Activated CD4-positive, alpha-beta T cell treated with anti-CD3 and anti-CD28 coated beads for 24 hours (primary cell): ENCODE data around the gene MAGI1.

Experiments used
- DNase-seq, 2 donors: peaks; one replicate each; pipeline ENCODE4 v3.0.0-alpha.2; 2020; ENCODE audit warnings: low read depth in 2 of 2

Gene MAGI1

DNA sequence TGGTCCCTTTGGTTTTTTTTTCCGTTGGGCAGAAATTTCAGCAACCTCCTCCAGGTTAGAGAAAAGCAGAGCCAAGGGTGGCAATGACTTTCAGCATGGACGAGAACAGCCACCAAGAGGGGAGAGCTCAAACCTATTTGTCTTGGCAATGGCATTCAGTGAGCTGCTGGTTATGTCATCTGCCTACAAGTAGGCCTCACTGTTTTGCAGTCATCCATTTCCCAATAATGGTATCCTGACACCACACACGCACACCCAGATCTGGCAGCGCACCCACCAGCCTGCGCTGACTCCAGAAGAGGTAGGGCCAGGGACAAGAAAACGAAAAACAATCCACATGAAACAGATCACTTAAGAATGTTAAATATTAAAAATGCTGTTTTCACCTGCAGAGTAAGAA lies 92.3 kb downstream of the MAGI1 start:
- no peak for DNase-seq

DNA sequence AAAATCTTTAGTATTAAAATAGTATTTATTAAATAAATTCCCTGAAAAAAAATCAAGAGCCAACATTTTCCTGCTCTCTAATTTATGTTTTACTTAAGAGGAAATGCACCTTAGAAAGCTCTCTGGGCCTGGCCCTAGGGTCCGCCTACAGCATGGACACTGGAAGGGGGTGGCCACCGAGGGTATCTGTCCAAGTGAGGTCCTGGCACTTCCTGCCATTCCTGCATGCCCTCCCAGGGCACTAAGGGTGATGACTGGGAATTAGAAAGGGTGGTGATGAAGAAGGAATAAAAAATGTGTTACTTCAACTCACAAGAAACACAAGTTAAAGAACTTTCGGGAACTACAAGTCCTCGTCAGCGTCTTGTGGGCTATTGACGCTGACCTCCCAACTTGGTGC lies 92.8 kb downstream of the MAGI1 start:
- DNase-seq: no peak

DNA sequence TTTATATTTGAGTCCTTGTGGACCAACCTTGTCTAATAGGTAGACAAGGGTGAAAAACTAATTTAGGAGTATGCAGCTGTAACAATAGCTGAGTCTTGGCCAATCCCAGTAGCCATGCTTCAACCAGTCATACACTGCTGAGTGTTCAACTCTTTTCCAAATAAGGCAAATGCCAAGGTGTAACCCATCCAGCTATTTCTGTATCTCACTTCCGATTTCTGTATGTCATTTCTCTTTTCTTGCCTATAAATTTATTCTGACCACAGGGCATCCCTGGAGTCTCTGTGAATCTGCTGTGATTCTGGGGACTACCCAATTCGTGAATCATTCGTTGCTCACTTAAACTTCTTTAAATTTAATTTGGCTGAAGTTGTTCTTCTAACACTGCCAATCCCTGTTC lies 93.2 kb downstream of the MAGI1 start:
- DNase-seq: no peak

DNA sequence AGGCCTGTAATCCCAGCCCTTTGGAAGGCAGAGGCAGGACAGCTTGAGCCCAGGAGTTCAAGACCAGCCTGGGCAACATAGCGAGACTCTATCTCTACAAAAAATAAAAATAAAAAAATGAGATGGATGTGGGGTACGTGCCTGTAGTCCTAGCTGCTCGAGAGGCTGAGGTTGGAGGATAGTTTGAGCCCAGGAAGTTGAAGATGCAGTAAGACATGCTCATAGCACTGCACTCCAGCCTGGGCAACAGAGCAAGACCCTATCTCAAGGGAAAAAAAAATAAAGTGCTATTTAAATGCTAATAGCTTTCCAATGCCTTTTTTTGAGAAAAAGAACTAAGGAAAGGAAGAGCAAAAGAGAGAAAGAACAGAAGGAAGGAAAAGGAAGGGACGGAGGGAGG lies 94.5 kb downstream of the MAGI1 start:
- DNase-seq: no peak

DNA sequence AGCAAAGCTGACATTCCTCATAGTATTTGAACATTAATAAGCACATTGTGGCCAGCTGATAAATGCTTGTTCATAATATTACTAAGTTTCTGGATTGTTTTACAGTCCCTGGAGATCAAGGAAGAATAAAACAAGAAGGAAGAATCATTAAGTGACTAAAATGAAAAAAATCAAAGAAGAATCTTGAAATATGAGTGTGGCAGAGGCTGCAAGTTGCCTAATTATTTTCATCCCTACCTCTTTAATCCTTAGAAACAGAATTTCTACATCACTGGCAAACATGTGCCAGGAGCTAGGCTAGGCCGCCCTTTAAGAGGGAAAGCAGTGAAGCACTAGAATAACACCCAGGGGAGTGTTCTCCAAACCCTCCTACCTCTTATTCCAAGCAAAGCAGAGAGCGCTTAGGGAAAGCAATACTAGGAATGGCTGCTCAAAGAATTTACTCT lies 98.9 kb downstream of the MAGI1 start:
- no peak for DNase-seq

DNA sequence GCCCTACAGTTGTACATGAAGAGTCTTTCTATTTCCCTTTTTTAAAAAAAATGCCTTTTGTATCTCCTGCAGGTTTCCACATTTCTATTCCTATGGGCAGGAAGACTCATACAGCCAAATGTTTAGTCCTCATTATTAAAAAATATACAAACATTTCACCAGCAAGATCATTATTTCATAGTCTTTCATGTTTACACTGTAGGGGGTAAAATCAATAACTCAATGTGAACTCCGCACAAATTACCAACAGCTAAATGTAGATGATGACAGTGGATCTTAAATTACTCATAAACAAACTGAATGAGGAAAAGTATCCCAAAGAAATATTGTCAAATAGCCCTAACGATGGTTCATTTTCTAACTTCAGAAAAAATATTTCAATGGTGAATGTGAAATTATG lies 99.5 kb downstream of the MAGI1 start:
- no peak for DNase-seq

DNA sequence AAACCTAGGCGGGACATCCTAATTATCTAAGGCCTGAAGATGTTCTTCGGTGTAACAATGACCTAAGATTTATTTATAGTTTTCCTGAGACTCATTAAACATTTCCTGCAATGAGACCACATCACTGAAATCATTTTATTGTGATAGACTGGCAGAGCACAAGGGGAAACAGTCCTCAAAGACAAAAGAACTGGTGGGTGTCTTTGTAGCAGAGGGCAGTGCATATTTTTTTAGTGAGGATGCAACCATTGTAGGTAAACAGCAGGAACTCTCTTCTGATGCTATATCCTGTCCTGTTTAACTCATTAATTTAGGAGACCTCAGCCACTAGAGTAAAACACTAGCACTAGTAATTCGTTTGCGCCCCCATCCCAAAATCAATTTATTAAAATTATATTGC lies 100.0 kb downstream of the MAGI1 start:
- no peak for DNase-seq

DNA sequence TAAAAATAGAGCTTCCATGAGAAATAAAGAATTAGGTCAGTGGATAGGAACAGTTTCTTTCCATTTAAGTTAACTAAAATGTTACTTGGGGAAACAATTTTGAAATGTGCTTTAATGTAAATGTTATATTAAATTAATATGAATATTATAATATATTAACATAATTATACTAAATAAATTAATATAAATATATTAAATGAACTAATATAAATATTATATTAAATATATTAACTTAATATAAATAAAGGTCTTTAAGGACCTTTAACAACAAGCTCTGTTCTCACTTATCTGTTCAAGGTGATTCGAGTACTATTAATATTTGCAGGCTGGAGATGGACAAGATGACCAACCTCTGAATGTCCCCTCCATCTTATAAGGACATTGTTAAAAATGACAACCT lies 100.6 kb downstream of the MAGI1 start:
- DNase-seq: no peak

DNA sequence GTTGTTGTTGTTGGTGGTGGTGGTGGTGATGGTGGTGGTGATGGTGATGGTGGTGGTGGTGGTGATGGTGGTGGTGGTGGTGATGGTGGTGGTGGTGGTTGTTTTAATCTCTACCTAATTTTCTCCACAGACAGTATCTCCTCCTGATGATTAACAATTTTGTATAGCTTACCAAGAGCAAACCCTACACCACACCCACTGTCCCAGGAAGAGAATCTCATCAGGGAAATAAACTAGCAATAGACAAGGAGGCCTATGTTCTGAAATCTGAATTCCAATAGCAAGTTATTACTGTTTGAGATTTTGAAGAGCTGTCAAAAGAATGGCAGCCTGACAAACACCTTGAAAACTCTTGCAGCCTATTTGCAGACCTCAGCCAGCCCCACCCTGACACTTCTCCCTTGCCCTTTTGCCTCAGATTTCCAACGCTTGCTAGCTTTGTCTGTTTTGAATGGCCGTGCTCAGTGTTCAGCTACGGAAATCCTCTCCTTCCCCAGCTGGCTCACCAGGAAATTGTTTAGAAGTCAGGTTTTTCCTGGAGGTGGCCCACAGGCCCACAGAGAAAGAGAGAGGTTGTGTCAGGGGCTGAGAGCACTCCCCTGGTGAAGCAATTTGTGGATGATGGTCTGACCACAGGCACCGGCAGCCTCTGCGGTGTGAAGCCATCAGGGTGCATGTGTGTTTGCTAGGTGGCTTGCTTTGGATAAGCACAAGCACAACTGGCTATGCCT lies 101.6 kb downstream of the MAGI1 start:
- no peak for DNase-seq

DNA sequence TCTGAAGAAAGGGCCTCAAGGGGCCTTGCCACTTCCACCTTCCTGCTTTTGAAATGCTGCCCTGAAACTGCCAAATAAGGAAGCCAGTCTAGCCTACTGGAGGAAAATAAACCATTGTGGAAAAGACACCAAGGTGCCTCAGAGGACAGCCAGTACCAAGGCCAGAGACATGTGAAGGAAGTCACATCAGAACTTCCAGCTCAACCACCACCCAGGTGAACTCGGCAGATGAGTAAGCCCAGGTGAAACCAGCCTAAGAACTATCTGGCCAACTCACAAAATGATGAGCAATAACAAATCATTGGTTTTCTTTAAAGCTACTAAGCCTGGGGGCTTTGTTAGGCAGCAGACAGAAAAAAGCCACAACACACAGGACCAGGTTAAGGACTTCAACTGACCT lies 103.0 kb downstream of the MAGI1 start:
- DNase-seq: no peak

DNA sequence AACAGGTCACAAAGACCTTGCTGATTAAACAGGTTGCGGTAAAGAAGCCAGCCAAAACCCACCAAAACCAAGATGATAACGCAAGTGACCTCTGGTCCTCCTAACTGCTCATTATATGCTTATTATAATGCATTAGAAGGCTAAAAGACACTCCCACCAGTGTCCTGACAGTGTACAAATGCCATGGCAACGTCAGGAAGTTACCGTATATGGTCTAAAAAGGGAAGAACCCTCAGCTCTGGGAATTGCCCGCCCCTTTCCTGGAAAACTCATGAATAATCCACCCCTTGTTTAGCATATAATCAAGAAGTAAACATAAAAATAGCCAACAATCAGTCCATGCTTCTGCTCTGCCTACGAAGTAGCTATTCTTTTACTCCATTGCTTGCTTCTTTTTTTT lies 108.1 kb downstream of the MAGI1 start:
- no peak for DNase-seq

DNA sequence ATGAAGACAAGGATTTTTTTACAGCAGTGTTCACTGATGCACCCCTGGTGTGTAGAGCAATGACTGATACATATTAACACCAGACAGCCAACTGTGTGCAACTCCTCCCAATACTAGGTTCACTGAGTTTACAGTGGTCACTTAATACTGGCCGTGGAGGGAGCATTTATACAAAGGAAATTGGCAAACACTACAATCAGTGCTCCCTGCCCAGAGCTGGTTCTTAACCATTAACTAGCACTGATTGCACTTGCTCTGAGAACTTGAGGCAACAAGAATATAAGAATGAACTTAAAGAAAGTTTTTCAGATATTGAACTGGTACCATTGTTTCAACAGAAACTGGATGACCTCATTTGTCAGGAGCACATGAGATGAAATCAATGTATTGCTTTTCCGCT lies 110.6 kb downstream of the MAGI1 start:
- no peak for DNase-seq

DNA sequence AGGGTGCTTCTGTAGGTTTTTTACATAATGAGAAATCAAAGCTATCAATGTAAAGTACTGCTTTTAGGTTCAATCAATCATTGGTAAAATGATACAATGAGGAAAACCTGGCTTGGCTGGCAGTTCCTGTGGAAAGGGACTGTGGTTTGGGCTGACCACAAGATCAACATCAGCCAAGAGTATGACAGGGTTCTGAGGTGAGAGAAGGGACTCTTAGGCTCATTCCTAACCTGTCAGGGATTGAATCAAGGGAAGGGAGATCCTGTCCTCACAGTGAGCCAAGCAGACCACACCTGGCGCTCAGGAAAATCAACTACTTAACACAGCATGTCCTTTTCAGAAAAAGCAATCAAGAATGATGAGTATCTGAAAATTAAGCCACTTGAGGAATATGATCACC lies 111.1 kb downstream of the MAGI1 start:
- no peak for DNase-seq

DNA sequence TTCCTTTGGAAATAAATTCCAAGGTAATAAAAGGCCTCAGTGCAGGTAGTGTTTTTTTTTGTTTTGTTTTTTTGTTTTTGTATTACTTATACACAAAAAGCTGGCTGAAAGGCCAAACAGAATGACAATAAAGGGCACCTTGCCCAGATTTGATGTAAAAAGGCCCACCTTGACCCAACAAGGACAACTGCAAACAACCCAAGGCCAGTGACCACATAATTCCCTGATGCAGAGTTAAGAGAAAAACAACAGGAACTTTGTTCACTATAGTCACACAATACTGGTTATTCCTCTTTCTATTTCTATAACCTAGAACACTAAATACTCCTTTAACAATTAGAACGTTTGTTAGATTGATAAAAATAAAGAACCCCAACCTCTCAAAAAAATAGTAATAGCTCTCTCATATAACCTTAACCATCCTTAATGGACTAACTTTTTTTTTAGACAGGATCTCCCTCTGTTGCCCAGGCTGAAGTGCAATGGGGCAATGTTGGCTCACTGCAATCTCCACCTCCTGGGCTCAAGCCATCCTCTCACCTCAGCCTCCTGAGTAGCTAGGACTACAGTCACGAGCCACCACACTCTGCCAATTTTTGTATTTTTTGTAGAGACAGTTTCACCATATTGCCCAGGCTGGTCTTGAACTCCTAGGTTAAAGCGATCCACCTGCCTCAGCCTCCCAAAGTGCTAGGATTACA lies 113.3 kb downstream of the MAGI1 start:
- no peak for DNase-seq

DNA sequence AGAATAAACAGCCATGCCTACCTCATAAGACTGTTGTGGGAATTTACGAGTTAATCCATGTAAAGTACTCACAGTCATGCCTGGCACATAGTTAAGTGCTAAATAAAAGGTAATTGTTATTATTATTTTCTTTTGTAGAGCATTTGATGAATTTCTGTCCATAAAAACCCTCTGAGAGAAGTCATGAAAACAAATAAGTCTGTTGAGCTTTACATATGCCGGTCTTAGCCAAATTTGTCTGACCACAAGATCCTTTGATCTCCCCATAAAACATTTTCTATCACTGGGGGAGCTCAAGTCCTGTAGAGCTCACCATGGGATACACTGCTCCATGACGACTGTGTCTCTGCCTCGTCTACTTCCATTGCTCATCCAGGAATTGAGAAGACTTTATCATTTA lies 114.0 kb downstream of the MAGI1 start:
- no peak for DNase-seq

DNA sequence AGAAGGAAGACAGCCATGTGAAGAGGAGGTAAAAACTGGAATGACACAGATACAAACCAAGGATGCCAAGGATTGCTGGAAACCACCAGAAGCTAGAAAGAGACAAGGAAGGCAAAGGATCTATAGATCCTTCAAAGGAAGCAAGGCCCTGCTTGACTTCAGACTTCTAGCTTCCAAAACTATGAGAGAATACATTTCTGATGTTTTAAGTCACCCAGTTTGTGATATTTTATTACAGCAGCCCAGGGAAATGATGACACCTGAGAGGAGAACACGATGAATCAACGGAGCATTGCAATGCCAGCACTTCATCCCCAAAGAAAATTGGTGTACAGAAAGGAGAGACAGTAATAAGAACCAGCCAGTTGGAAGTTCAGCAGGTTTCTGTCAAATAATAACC lies 116.3 kb downstream of the MAGI1 start:
- DNase-seq: no peak

DNA sequence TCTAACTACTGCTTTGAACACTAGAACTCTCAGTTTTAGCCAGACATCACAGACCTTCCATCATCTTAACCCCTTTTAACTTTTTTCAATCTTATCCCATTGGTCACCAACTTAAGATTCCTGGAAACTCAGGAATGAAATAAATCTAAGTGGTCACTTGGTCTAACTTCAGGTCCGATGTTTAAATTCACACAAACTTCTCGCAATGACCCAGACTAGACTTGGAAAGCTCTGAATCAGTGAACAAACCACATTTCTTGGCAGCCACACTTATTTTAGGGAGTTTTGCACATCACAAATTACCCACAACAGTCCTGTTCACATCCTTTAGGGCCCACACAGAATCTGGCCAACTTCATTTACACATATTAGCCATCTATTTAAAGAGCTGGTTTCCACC lies 118.9 kb downstream of the MAGI1 start:
- no peak for DNase-seq

DNA sequence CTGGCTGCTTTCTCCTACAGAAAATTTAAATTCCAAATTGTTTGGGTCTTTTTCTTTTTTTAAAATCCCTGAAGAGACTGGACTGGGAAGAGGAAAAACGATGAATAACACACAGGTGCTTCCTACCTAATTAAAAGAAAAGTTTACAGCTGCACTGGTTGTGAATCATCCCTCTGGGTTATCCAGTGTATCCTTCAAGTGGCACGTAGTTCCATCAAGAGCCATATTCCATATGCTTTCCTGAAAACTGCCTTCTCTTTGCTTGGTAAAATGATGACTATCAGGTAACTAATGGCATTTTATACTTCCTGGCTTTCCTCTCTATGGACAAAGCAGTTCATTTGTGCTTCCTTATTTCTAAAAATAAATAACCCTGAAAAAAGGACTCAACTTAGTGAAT lies 123.2 kb downstream of the MAGI1 start:
- DNase-seq: no peak

DNA sequence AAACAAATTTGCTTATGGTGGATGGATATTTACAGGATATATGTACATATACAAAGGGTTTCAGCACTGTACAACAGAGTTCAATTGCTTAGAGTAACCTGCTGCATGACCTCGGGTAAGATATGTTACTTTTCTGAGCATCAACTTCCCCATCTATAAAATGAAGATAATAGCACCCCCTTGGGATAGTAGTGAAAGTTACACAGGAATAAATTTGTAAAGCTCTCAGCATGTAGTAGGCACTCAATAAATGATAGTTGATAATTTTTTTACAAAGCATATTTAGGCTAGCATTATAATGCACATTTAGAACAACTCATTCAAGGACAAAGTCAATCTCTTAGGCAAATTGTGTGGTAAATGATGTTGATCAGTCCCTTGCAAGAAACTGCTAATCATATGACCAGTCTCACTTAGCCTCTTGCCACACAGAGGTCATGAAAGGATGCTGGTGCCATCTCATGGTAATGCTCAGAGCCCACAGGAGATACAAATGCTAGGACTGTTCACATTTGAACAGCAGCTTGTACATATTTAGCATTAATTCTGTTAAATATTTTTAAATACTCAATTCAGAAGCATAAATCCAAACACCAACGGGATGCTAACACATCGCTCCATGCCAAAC lies 123.9 kb downstream of the MAGI1 start:
- DNase-seq: no peak

DNA sequence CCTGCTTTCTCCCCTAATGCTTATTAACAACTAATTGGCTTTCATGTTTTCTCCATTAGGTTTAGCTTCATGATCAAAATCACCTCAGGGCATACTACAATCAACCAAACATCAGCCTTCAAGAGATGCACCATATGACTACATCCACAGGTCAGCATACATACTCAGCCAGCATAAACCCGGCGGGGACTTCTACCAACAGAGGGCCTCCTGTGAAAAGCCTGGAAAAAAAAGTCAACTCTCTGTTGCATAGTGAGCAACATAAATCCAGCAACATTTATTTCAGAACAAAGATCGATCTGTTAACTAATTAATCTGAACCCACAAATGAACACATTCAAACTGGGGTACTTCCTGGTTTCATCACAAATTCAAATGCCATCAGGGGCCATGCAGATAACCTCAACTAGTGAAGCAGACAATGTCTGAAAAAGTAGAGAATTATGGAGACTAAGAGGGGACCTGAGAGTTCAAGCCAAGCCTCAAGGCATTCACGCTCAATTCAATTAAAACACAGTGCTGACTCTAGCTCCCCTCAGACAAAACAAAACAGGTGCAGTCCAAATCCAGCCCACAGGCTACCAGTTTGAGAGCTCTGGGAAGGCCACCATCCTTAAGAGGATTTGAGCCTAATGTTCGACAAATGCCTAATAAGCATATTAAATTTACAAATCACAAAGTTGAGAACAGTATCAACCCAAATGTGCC lies 124.5 kb downstream of the MAGI1 start:
- no peak for DNase-seq

DNA sequence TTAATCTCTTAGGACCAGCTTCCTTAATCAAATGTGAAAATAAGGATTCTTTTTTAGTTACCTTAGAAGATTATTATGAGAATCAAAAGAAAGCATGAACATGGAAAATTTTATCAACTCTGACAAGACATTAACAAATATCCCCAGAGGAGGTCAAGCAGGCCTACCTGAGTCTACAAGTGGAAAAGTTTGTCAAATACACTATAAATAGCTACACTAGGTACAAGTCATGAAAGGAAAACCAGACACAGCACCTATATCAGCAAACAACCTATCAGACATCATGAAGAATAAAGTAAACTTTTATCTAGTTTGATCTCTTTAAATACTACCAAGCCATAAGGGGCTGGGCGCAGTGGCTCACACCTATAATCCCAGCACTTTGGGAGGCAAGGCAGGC lies 126.1 kb downstream of the MAGI1 start:
- no peak for DNase-seq

DNA sequence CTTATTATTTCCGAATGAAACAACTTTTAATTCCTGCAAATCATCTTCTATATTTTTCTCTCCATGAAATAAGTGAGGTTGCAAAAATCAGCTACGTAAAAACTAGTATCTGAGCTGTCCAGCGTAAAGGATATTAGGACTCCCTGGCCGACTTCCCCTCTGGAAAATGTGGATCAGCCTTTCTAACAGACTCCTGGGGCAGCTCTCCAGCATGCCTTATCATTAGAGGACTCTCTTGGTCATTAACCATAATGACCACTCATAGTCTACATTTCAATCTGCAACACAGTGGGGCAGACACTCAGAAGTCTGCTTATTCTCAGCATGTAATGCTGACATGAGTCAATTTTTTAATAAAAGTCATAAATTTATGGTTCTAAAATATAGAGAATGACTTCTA lies 130.1 kb downstream of the MAGI1 start:
- DNase-seq: no peak
